Measurements from ENCODE around the gene PPP5C. TPM values are rescaled to one million over a fixed set of nuclear protein-coding genes. Genes with fewer than 3 reads are reported as not detected.

PPP5C gene
- total RNA-seq, 1 donor from 2014 or later = 86.0 TPM

DNA sequence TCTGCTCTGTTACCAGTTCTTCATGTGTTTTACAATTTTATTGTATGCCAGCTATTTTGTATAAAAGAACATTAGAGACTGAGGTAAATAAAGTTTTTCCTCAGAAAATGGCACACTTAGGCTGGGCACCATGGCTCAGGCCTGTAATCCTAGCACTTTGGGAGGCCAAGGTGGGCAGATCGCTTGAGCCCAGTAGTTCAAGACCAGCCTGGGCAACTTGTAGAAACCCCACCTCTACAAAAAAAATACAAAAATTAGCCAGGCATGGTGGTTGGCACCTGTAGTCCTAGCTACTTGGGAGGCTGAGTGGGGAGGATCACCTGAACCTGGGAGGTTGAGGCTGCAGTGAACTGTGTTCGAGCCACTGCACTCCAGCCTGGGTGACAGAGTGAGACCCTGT, 34.5 kb downstream of the PPP5C start:
- peaks cover 33% of the 10 kb centered on the region for H3K36me3 Mint-ChIP-seq (ENCODE audit: unreplicated experiment)
- DNase-seq (ENCODE audit: extremely low spot score, unreplicated experiment) = no peak
- peaks cover 22% of the 10 kb centered on the region for H3K4me1 Mint-ChIP-seq (ENCODE audit: unreplicated experiment)
- H3K4me3 Mint-ChIP-seq (ENCODE audit: unreplicated experiment) = no peak overlapping the region
- TF ChIP-seq CTCF (IDR thresholded peaks at IDR 0.05) = no peak
- no peaks in the 10 kb centered on the region for H3K27me3 Mint-ChIP-seq (ENCODE audit: unreplicated experiment)
- no peaks in the 10 kb centered on the region for H3K9me3 Mint-ChIP-seq (ENCODE audit: unreplicated experiment)
- no peak overlapping the region for H3K27ac Mint-ChIP-seq (ENCODE audit: unreplicated experiment)

- H3K27me3 Mint-ChIP-seq (ENCODE audit: unreplicated experiment) = no peaks in the 10 kb centered on the region
- H3K4me1 Mint-ChIP-seq (ENCODE audit: unreplicated experiment) = peaks cover 22% of the 10 kb centered on the region
- no peak overlapping the region for H3K27ac Mint-ChIP-seq (ENCODE audit: unreplicated experiment)
- H3K4me3 Mint-ChIP-seq (ENCODE audit: unreplicated experiment) = no peak overlapping the region
- no peak for TF ChIP-seq CTCF (IDR thresholded peaks at IDR 0.05)
- H3K9me3 Mint-ChIP-seq (ENCODE audit: unreplicated experiment) = no peaks in the 10 kb centered on the region
- H3K36me3 Mint-ChIP-seq (ENCODE audit: unreplicated experiment) = peaks cover 32% of the 10 kb centered on the region
- no peak for DNase-seq (ENCODE audit: extremely low spot score, unreplicated experiment)
These were observed 35.0 kb downstream of the PPP5C start for GRCh38 chr19:46381756-46382345.

GRCh38 chr19:46383171-46383815, 36.4 kb downstream of the PPP5C start:
- no peak overlapping the region for H3K27ac Mint-ChIP-seq (ENCODE audit: unreplicated experiment)
- DNase-seq (ENCODE audit: extremely low spot score, unreplicated experiment) = no peak
- H3K9me3 Mint-ChIP-seq (ENCODE audit: unreplicated experiment) = no peaks in the 10 kb centered on the region
- no peak for TF ChIP-seq CTCF (IDR thresholded peaks at IDR 0.05)
- H3K36me3 Mint-ChIP-seq (ENCODE audit: unreplicated experiment) = peaks cover 40% of the 10 kb centered on the region
- H3K4me1 Mint-ChIP-seq (ENCODE audit: unreplicated experiment) = peaks cover 10% of the 10 kb centered on the region
- no peaks in the 10 kb centered on the region for H3K27me3 Mint-ChIP-seq (ENCODE audit: unreplicated experiment)
- no peak overlapping the region for H3K4me3 Mint-ChIP-seq (ENCODE audit: unreplicated experiment)

GRCh38 chr19:46383846-46384245, 37.0 kb downstream of the PPP5C start:
- H3K4me3 Mint-ChIP-seq (ENCODE audit: unreplicated experiment) = no peak overlapping the region
- peaks cover 4% of the 10 kb centered on the region for H3K4me1 Mint-ChIP-seq (ENCODE audit: unreplicated experiment)
- no peaks in the 10 kb centered on the region for H3K9me3 Mint-ChIP-seq (ENCODE audit: unreplicated experiment)
- no peak overlapping the region for H3K27ac Mint-ChIP-seq (ENCODE audit: unreplicated experiment)
- peaks cover 41% of the 10 kb centered on the region for H3K36me3 Mint-ChIP-seq (ENCODE audit: unreplicated experiment)
- no peak for DNase-seq (ENCODE audit: extremely low spot score, unreplicated experiment)
- H3K27me3 Mint-ChIP-seq (ENCODE audit: unreplicated experiment) = no peaks in the 10 kb centered on the region
- no peak for TF ChIP-seq CTCF (IDR thresholded peaks at IDR 0.05)

DNA sequence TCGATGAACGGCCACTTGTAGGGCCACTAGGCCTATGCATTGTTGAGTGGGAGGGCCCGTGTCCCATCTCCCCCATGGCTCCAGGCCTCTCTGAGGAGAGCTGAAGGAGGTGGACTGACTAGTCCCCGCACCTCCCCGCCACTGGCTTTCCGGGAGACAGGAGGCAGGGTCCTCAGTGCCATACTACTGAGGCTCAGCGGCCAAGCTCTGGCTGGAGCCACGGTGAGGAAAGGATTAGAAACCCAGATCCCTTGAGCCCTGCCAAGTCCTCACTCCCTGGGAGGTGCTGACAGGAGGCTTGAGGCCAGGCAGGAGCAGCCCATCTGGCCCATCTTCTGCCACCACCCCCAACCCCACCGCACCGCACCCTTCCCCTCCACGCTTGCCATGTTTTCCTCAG, 37.5 kb downstream of the PPP5C start:
- Mint-ChIP-seq H3K36me3 (ENCODE audit: unreplicated experiment) (peaks cover 42% of the 10 kb centered on the region), H3K4me1 (ENCODE audit: unreplicated experiment) (peaks cover 3% of the 10 kb centered on the region), H3K9me3 (ENCODE audit: unreplicated experiment) (no peaks in the 10 kb centered on the region), H3K4me3 (ENCODE audit: unreplicated experiment) (no peak overlapping the region), H3K27me3 (ENCODE audit: unreplicated experiment) (no peaks in the 10 kb centered on the region), H3K27ac (ENCODE audit: unreplicated experiment) (no peak overlapping the region)
- no peak for TF ChIP-seq CTCF (IDR thresholded peaks at IDR 0.05)
- DNase-seq (ENCODE audit: extremely low spot score, unreplicated experiment) = no peak
